IMR-90 (cell line): ENCODE results near the gene GSTT2.
"Not testable (repeated sequence)": the region's sequence is repeated elsewhere in the genome, so short reads cannot be mapped to it uniquely, and the experiment has no call there.

Experiments used
- BHLHE40 ChIP-seq: fragments of 150-350 bp; IDR thresholded peaks from 2 replicates; pipeline ENCODE4 v1.6.1; 2016; ENCODE audit warnings: mild to moderate bottlenecking, low read depth, low read length
- CEBPB ChIP-seq: IDR thresholded peaks from 2 replicates; pipeline ENCODE4 v1.6.1; 2012; ENCODE audit warnings: low read depth, low read length, improper control_type of control experiment
- CTCF ChIP-seq: conservative IDR thresholded peaks from 2 replicates; pipeline ENCODE4 v1.5.1; 2012; ENCODE audit warnings: mild to moderate bottlenecking, low read depth, low read length, improper control_type of control experiment
- ELK1 ChIP-seq: fragments of 150-350 bp; IDR thresholded peaks from 2 replicates; pipeline ENCODE4 v1.6.1; 2016; ENCODE audit warnings: low read depth, mild to moderate bottlenecking, low read length, moderate library complexity, borderline replicate concordance
- FOS ChIP-seq: fragments of 150-350 bp; IDR thresholded peaks from 2 replicates; pipeline ENCODE4 v1.6.1; 2016; ENCODE audit warnings: low read depth, low read length
- MAZ ChIP-seq: IDR thresholded peaks from 2 replicates; pipeline ENCODE4 v1.6.1; 2012; ENCODE audit warnings: low read depth, mild to moderate bottlenecking, low read length, improper control_type of control experiment, moderate library complexity, borderline replicate concordance
- MXI1 ChIP-seq: IDR thresholded peaks from 2 replicates; pipeline ENCODE4 v1.6.1; 2012; ENCODE audit warnings: low read depth, mild to moderate bottlenecking, low read length, moderate library complexity, borderline replicate concordance
- NFE2L2 ChIP-seq: fragments of 150-350 bp; IDR thresholded peaks from 2 replicates; pipeline ENCODE4 v1.6.1; 2016; ENCODE audit warnings: low read depth, mild to moderate bottlenecking, low read length
- POLR2A ChIP-seq: IDR thresholded peaks from 2 replicates; pipeline ENCODE4 v1.6.1; 2012; ENCODE audit warnings: mild to moderate bottlenecking, low read depth, low read length
- RAD21 ChIP-seq: IDR thresholded peaks from 2 replicates; pipeline ENCODE4 v1.6.1; 2012; ENCODE audit warnings: low read length, improper control_type of control experiment
- SMC3 ChIP-seq: fragments of 150-350 bp; IDR thresholded peaks from 2 replicates; pipeline ENCODE4 v1.6.1; 2016; ENCODE audit warnings: low read depth, mild to moderate bottlenecking, antibody characterized with exemption, low read length, moderate library complexity
- USF2 ChIP-seq: fragments of 150-350 bp; IDR thresholded peaks from 2 replicates; pipeline ENCODE4 v1.6.1; 2017; ENCODE audit warnings: mild to moderate bottlenecking, antibody characterized with exemption, low read length, low read depth

- not testable (repeated sequence) for TF ChIP-seq CTCF, MAZ, RAD21, POLR2A, FOS, MXI1, BHLHE40, ELK1, NFE2L2, SMC3, USF2, CEBPB
These were observed 2.6 kb upstream of the GSTT2 start for GRCh38 chr22:23977304-23977703.
